Heart left ventricle (tissue), 16 donors: ENCODE results near the gene KIRREL3. TPM values are rescaled to one million over a fixed set of nuclear protein-coding genes. Genes with fewer than 3 reads are reported as not detected.

Experiments
- ATAC-seq, 4 donors: fragments of 200-7000 bp; cut with Tn5 transposase; one replicate each; pipeline ENCODE4 v1.9.1; 2020 to 2022; ENCODE audit warnings: moderate library complexity in 4 of 4, mild to moderate bottlenecking in 3 of 4, moderate number of reproducible peaks in 1 of 4
- DNase-seq, 5 donors: peaks; one replicate each; pipeline ENCODE4 v3.0.0-alpha.2; 2020
- H3K27ac ChIP-seq, 12 donors: fragments of 200-600 bp; sonication (generic) in 4 of 12; one replicate each; pipeline versions ENCODE4 v1.5.0 to v1.8.0; 2016 to 2022; ENCODE audit warnings: mild to moderate bottlenecking in 2 of 12
- H3K27me3 ChIP-seq, 9 donors: fragments of 200-600 bp; sonication (generic) in 2 of 9; one replicate each; pipeline versions ENCODE4 v1.5.1 to v1.8.0; 2016 to 2022; ENCODE audit warnings: mild to moderate bottlenecking in 3 of 9
- H3K36me3 ChIP-seq, 9 donors: fragments of 200-600 bp; sonication (generic) in 2 of 9; one replicate each; pipeline versions ENCODE4 v1.5.0 to v1.8.0; 2018 to 2022; ENCODE audit warnings: mild to moderate bottlenecking in 2 of 9
- H3K4me1 ChIP-seq, 12 donors: fragments of 200-600 bp; sonication (generic) in 4 of 12; one replicate each; pipeline versions ENCODE4 v1.5.0 to v1.8.0; 2016 to 2022; ENCODE audit warnings: mild to moderate bottlenecking in 3 of 12
- H3K4me3 ChIP-seq, 12 donors: fragments of 200-600 bp; sonication (generic) in 4 of 12; one replicate each; pipeline versions ENCODE4 v1.5.0 to v1.8.0; 2017 to 2022; ENCODE audit warnings: mild to moderate bottlenecking in 9 of 12, moderate library complexity in 4 of 12
- H3K9me3 ChIP-seq, 12 donors: fragments of 200-600 bp; sonication (generic) in 4 of 12; one replicate each; pipeline versions ENCODE4 v1.5.0 to v1.8.0; 2016 to 2022; ENCODE audit warnings: mild to moderate bottlenecking in 1 of 12
- POLR2A ChIP-seq, 2 donors: fragments of 450-650 bp; IDR thresholded peaks; one replicate each; pipeline ENCODE4 v1.6.1; 2017; ENCODE audit warnings: antibody characterized with exemption in 2 of 2, mild to moderate bottlenecking in 2 of 2, moderate library complexity in 2 of 2
- WGBS, 4 donors: extraction: QIAGEN DNeasy Blood & Tissue Kit in 2 of 4; methylation state at CpG; one replicate each; pipeline versions ENCODE4 v1.1.5 to v1.1.7; 2013 to 2018; 5-methylcytosine and 5-hydroxymethylcytosine counted together
- intact Hi-C, 10 donors: fragments of 100-400 bp; cut with DNase I; formaldehyde crosslinking; loops; one replicate each; pipeline versions ENCODE4 v1.11.1 to v1.14.2; 2022
- polyA plus RNA-seq, 2 donors: library from polyadenylated mRNA; stranded (reverse); fragments of 200-250 nt; gene quantifications; one replicate each; pipeline ENCODE4 v1.2.3, GENCODE V29; 2013
- total RNA-seq, 9 donors: library from RNA; depleted of rRNA in 2 of 9; stranded (reverse); fragments of >200 nt in 2 of 9; fragmentation: NEBNext Ultra II Directional in 3 of 9; extraction: Animal tissue kit (Norgen Biotek cat#: 25700) in 3 of 9; gene quantifications; one replicate each; pipeline versions ENCODE4 v1.1.0 to v1.2.4, GENCODE V29; 2016 to 2023
- TF ChIP-seq, protein P1 (sequence below), 12 donors: fragments of 200-600 bp; sonication (generic) in 4 of 12; IDR thresholded peaks; one replicate each; pipeline versions ENCODE4 v1.5.0 to v1.8.0; 2018 to 2022; ENCODE audit warnings: antibody characterized with exemption in 12 of 12, mild to moderate bottlenecking in 5 of 12
- donor health status: ischemic (EF 13 %, LVEDD 7.1; RV severe dilation, severe dysfunction).
- donor health status: healthy with polysubstance abuse.
- donor health status: DM: no; HTN: yes; CAD: no.
- donor health status: DM: no; HTN: no; CAD: no.
- donor health status: ischemic (EF 25% LVEDD 6.9; RV normal size, moderate dysfunction).
- donor health status: ischemic (EF 25% LVEDD 5.7; RV mildly dilated, moderate dysfunction).
- donor health status: healthy.
- donor health status: DM: yes; HTN: yes; CAD: no.
- donor health status: ischemic (EF 35%, LVEDD 5.7; RV mildly dilated, moderate dysfunction).
- donor health status: nonischemic (EF 11% LVEDD 7.7; RV severe dilation, severe dysfunction).
- donor health status: DM: yes; HTN: yes; CAD: no.
- donor health status: PGD.
- donor health status: ischemic (EF 29% LVEDD 5.4; RV normal size, mild dysfunction).
- donor health status: nonischemic (EF 23%, LVEDD 6.1; RV moderate dilation, normal function).

Gene KIRREL3
- total and polyA plus RNA-seq, 11 donors = 0.08 to 1.3 (median 0.27) TPM

GRCh38 chr11:126863294-126863997, 137.1 kb downstream of the KIRREL3 start:
- DNase-seq (no peak), ATAC-seq (no peak)
- Histone ChIP-seq H3K4me1 (no peaks in the 10 kb centered on the region), H3K27me3 (peaks cover 0 to 36% (median 6%) of the 10 kb centered on the region in 9 donors), H3K9me3 (no peaks in the 10 kb centered on the region), H3K36me3 (no peaks in the 10 kb centered on the region), H3K27ac (no peak overlapping the region), H3K4me3 (no peak overlapping the region)
- intact Hi-C loops = no loop called here
- TF ChIP-seq POLR2A (IDR thresholded peaks at IDR 0.05) = no peak
- TF ChIP-seq, protein P1, sequence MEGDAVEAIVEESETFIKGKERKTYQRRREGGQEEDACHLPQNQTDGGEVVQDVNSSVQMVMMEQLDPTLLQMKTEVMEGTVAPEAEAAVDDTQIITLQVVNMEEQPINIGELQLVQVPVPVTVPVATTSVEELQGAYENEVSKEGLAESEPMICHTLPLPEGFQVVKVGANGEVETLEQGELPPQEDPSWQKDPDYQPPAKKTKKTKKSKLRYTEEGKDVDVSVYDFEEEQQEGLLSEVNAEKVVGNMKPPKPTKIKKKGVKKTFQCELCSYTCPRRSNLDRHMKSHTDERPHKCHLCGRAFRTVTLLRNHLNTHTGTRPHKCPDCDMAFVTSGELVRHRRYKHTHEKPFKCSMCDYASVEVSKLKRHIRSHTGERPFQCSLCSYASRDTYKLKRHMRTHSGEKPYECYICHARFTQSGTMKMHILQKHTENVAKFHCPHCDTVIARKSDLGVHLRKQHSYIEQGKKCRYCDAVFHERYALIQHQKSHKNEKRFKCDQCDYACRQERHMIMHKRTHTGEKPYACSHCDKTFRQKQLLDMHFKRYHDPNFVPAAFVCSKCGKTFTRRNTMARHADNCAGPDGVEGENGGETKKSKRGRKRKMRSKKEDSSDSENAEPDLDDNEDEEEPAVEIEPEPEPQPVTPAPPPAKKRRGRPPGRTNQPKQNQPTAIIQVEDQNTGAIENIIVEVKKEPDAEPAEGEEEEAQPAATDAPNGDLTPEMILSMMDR (IDR thresholded peaks at IDR 0.05) = no peak
- WGBS, 4 donors = 64 to 81% (median 67%) methylated on average over 21 of the region's 21 CpGs

DNA sequence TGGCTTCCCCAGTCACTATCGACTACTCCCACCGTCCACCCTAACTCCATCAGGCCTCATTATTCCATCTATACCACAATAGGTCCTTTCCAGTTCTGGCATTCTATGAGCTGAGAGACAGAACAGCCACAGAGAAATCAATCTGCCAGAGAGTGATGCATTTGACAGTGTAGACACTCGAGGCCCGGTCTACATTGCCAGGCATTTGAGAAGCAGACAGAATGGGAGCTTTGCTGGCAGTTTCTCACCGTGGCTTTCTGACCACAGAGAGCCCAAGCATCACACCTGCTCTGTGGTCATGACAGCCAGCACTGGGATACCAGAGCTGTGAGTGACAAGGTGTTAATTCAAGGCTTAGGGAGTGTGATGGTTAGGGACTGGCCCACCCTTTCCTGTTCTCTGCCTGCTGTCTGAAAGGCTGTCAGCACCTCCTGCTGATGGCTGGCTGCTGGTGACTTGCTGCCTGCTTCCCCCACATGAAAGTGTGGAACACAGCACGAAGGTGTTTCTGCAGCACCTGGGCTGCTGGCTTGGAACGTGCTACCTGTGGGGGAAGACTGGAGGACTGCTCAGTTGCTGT, 137.8 kb downstream of the KIRREL3 start:
- intact Hi-C loops = no loop called here
- H3K4me3 ChIP-seq = no peak overlapping the region
- TF ChIP-seq, protein P1 (IDR thresholded peaks at IDR 0.05) = no peak
- no peak for TF ChIP-seq POLR2A (IDR thresholded peaks at IDR 0.05)
- DNase-seq = no peak
- H3K27ac ChIP-seq = no peak overlapping the region
- WGBS, 4 donors = 31 to 43% (median 38%) methylated on average over 7 of the region's 7 CpGs
- H3K27me3 ChIP-seq = peaks cover 0 to 36% (median 6%) of the 10 kb centered on the region in 9 donors
- no peak for ATAC-seq
- no peaks in the 10 kb centered on the region for H3K9me3 ChIP-seq
- no peaks in the 10 kb centered on the region for H3K4me1 ChIP-seq
- H3K36me3 ChIP-seq = no peaks in the 10 kb centered on the region

DNA sequence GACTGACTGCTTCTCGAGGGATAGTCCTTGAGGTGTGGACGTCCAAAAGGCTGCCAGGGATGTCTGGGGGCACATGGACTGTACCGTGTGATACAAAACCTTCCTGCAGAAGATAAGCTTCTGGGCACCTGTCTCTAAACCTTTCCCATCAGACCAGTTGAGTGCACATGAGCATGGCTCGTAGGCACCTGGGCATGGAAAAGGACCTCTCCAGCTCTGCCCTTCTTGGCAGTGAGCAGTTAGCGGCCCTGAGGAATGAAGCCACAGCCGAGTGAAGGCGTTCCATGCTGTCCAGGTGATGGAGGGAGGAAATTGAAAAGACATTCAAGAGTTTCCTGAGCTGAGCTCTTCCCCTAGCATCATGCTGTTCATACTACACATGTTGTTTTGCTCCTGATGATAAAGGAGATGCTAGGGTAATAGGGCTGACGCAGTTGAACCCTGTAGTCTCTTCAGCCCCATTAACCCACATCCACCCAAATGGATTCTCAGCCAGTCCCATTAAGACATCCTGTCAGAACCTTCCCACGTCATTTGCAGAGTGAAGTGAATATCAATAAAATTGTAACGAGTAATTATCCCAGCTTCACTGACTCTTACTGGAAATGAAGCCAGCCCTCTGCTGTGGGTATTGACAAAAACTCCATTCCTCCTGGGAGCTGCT, 138.6 kb downstream of the KIRREL3 start:
- no peak for DNase-seq
- H3K27me3 ChIP-seq = peaks cover 0 to 30% (median 6%) of the 10 kb centered on the region in 9 donors
- intact Hi-C loops = no loop called here

More for the DNA sequence above, 138.6 kb downstream of the KIRREL3 start:
- no peak for TF ChIP-seq POLR2A (IDR thresholded peaks at IDR 0.05)
- TF ChIP-seq, protein P1 (IDR thresholded peaks at IDR 0.05) = no peak
- no peak for ATAC-seq
- no peak overlapping the region for H3K27ac ChIP-seq
- no peaks in the 10 kb centered on the region for H3K4me1 ChIP-seq
- H3K36me3 ChIP-seq = no peaks in the 10 kb centered on the region
- 75 to 79% (median 78%) methylated on average over 10 of the region's 10 CpGs for WGBS, 4 donors
- no peaks in the 10 kb centered on the region for H3K9me3 ChIP-seq
- H3K4me3 ChIP-seq = no peak overlapping the region
